ENCODE data around the gene PRKD2.

- TF ChIP-seq CTCF (conservative IDR thresholded peaks at IDR 0.05): no peak
- TF ChIP-seq EZH2 (IDR thresholded peaks at IDR 0.05; ENCODE audit: low read depth): no peak
Measured at GRCh38 chr19:46759817-46760333, 43.0 kb upstream of the PRKD2 start.
